Measurements from ENCODE around the gene KLHL29. TPM values are rescaled to one million over a fixed set of nuclear protein-coding genes. Genes with fewer than 3 reads are reported as not detected.

Gene KLHL29
- total RNA-seq, 1 donor from 2014 or later: 2.6 TPM

DNA sequence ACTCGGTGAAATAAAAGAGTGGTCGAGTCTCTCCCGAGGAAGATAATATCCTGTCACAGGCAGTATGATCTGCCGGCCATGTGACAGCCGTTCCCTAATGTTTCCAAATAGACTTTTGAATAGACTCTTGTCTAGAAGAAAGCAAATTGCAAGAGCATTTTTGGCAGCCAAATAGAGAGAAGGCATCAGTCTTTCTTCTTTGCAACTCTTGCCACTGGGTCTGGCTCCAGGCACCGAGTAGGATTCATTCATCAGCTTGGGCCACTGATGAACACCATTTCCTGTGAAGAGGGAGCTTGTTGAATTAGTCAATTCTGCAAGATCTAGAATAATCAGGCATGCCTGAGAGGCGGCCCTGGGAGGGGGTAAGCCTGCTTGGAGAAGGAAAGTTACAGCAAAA, 165.6 kb downstream of the KLHL29 start:
- DNase-seq (ENCODE audit: low spot score): no peak

GRCh38 chr2:23551875-23552274, 166.9 kb downstream of the KLHL29 start:
- no peak for DNase-seq (ENCODE audit: low spot score)

- no peak for DNase-seq (ENCODE audit: low spot score)
Measured at GRCh38 chr2:23553561-23553960, 168.6 kb downstream of the KLHL29 start.

DNA sequence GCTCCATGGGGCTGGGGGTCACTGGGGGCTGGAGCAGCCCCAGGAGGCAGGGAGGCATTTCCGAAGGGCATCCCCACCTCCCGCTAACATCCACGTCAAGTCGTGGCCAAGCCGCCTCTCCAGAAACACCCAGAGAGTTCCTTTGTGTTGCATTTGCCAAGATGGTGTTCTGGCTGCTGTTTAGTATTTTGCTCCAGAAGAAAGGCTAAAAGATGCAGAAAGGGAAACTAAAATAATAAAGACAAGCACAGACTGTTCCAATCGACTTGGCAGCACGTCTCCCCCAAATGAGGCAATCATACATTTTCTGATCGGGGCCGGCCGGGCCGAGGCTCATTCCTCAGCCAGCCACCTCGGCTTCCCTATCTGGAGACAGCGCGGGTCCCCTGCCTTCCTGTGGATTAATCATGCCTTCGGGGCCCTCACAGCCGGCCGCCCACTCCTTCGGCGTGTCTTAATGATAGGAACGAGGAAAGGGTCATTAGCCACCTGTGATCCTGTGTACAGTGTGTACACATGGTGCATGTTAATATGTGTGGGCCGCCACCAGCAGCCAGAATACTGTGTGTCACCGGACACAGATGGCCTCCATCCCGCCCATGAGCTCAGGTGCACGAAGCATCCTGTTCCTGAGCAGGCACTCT, 169.2 kb downstream of the KLHL29 start:
- DNase-seq (ENCODE audit: low spot score): no peak

- no peak for DNase-seq (ENCODE audit: low spot score)
Measured at GRCh38 chr2:23555944-23556343, 171.0 kb downstream of the KLHL29 start.

DNA sequence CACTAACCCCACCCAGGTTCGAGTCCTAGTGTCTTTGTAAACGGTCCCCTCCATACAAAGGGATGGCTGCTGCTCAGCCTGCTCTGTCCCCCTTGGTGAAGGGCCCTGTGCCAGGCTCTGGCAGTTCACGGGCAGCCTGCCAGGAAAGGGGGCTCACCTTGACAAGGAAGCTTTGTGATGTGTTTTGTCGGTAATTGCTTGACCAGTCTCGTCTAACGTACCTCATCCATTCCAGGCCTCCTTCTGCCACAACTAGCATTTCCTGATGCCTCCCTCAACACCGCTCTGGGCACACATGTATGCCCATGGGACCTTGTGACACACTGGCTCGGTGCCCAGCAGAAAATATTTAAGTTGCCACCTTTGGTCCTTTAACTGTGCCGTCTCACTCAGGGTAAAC, 171.9 kb downstream of the KLHL29 start:
- no peak for DNase-seq (ENCODE audit: low spot score)

DNA sequence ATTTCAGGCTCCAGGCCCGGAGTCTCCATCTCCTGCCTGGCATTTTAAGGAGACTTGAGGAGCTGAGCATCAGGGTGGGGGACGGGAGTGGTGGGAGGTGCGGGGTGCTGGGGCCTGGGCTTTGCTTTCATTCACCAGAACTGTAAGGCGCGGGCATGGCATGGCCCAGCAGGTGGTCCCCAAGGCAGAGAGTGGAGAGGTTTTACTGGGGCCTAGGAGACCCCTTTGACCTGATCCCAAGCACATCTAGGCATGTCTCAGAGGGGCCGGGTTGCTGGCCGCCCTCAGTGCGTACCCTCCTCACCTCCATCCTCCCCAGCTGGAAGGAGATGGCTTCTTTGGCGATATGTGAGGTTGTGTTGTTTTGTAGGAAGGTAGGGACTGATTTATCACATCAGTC, 172.5 kb downstream of the KLHL29 start:
- no peak for DNase-seq (ENCODE audit: low spot score)

DNA sequence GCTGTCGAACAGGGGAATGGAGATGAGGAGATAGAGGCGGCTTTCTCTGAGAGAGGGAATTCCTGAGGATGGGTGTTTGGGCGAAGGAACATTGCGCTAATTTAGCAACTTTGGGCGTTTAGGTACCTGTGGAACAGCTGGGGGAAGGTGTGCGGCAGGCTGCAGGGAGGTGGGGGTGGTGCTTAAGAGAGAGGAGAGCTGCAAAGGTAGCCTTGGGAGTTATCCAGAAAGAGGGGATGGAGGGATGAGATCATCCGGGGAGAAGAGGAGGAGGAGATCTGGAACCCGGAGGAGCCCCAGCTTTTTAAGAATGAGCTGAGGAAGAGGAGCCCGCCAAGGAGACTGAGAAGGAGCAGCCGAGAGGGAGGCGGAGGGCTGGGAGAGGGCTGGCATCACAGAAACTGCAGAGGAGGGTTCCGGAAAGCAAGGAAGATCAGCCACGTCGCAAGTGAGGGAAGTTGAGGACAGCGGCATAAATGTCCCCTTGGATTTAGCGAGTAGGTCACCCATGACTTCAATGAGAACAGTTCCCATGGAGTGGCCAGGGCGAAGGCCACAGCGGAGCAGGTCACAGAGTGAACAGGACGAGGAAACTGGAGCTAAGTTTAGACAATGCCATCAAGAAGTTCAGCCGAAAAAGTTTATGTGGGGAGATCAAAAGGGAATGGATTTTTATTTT, 174.7 kb downstream of the KLHL29 start:
- DNase-seq (ENCODE audit: low spot score): no peak

- DNase-seq (ENCODE audit: low spot score): no peak
Measured at GRCh38 chr2:23561088-23561487, 176.1 kb downstream of the KLHL29 start.

DNA sequence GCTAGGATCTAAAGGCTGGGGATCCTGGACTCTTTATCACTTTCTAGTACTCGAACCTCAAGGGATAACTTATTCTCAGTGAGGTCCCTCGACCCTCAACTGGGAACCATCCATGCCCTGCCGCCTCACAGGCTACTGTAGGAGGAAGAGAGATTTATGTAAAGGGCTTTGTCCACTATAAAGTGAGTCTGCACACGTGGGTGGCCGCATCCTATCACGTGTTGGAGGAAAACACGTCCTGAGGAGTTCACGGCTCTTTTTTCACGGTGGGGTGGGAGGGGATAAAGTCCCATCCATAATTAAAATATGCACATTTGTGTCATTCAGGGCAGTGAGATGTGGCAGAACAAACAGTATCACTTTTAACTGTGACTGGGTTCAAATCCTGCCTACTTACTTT, 176.6 kb downstream of the KLHL29 start:
- no peak for DNase-seq (ENCODE audit: low spot score)

- DNase-seq (ENCODE audit: low spot score): no peak
Measured at GRCh38 chr2:23562143-23562542, 177.2 kb downstream of the KLHL29 start.

DNA sequence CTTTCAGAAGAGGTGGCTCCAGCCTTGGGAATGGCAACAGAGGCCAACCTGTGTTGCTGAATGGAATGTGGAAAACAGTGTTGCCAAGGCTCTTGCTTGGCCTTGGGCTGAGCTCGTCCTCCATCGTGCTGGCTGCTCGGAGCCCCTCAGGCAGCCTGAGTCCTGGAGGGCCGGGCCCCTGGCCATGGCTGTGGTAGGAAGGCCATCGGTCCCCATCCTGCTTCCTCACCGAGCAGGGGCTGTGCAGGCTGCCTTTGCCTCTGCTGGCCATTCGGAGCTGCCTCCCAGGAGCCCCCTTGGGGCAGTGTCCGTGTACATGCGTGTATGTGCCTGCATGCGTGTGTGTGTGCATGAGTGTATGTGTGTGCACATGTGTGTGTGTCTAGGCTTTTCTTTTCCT, 178.2 kb downstream of the KLHL29 start:
- no peak for DNase-seq (ENCODE audit: low spot score)

GRCh38 chr2:23563673-23564614, 179.0 kb downstream of the KLHL29 start:
- peak; percentile 26 for DNase-seq (ENCODE audit: low spot score)

- no peak for DNase-seq (ENCODE audit: low spot score)
Measured at GRCh38 chr2:23564615-23564960, 179.6 kb downstream of the KLHL29 start.

GRCh38 chr2:23565374-23565773, 180.4 kb downstream of the KLHL29 start:
- DNase-seq (ENCODE audit: low spot score): no peak

DNA sequence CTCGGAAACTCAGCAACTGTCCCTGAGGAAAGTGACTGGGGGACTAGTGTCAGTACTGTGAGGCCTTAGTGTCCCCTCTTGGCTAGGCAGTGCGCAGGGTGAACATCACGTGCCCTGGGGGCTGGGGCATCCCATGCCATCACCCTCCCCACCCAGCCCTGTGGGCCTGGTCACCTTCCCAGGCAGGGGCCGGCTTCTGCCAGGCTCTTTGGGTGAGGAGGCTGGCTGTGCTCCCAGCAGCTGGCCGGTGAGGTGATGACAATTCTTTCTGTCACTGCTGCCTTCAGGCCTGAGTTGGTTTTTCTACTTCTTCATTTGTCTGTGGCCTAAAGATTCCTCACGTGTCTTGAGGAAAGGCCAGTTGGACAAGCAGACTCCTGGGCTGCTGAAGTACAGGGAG, 180.8 kb downstream of the KLHL29 start:
- no peak for DNase-seq (ENCODE audit: low spot score)

- DNase-seq (ENCODE audit: low spot score): no peak
Measured at GRCh38 chr2:23566241-23567142, 181.5 kb downstream of the KLHL29 start.

DNA sequence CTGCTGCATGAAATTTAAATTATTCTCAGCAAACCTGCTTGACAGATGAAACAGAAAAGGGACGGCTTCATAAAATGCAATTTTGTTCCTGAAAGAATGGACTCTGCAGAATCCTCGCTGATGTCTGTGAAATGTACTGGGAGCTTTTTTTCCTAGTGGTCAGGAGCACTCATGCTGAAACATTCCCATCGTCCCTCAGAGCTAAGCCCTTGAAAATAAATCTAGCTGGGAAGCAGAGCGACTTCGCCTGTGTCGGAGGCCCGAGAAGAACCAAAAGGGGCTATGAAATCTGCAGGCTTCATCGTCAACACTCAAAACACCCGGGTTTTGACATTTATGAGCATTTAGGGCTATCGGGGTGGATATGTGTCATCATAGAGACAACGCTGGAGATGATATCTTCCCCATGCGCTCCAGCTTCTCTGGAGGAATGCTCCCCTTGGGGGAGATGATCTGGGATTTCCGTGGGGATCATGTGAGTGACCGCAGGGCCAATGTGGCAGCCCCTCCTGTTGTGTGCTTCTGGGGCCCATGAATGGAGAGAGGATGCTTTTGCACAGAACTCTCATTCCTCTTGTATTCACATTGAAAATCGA, 182.3 kb downstream of the KLHL29 start:
- DNase-seq (ENCODE audit: low spot score): peak; percentile 95

DNA sequence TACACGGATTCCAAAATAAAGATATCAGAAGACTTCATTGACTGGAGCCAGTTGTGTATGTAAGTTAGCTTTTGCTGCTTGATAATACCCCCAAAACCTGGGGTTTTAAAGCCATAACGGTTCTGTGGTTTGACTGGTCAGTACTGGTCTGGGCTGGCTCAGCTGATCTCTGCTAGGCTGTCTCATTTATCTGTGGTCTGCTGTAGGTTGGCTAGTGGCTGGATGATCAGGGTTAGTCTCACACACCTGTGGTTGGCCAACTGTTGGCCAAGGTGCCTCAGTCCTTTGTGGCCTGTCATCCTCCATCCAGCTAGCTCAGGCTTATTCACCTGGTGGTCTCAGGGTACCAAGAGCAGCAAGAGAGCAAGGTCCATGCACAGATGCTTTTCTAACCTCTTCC, 183.2 kb downstream of the KLHL29 start:
- DNase-seq (ENCODE audit: low spot score): no peak

DNA sequence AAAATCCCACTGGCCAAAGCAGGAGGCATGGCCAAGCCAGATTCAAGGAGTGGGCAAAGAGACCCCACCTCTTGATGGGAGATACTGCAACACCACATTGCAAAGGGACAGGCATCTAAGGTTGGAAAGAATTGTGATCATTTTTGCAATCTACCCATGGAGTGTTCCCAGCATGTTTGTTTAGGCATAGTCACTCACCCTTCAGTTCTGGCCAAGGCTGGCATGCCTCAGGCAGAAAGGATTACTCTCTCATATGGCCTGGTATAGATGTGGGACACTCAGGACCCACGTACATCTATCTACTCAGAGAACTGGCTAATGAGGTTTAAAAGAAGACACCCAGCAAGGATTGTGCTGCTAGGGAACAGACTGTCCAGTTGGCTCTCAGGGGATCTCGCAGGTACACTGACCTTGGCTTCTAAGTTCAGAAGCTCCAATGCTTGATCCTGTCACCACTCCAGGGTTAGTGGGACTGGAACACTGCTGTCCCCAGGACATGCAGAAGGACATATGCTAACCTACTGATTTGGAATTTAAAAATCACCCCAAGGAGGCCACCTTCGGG, 183.7 kb downstream of the KLHL29 start:
- no peak for DNase-seq (ENCODE audit: low spot score)
